ENCODE results near the gene DCN.

DNA sequence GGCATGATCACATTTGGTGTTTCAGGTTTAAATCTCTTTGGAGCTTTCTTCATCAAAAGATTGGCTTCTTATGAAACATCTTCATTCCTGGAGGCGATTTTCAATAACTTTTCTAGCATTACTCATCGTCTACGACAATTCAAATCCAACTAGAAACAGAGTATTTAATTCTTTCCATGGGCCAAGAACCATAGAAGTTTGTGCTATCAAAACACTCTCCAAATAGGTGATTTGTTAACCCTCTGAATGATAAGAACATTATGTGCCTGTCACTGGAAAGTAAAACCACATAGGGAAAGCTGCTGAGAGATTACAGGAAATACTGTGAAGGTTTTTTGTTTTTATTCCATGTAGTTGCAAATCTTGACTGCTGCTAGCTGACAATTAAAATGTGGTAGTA lies 6.9 kb upstream of the DCN start:
- TF ChIP-seq, protein P1, sequence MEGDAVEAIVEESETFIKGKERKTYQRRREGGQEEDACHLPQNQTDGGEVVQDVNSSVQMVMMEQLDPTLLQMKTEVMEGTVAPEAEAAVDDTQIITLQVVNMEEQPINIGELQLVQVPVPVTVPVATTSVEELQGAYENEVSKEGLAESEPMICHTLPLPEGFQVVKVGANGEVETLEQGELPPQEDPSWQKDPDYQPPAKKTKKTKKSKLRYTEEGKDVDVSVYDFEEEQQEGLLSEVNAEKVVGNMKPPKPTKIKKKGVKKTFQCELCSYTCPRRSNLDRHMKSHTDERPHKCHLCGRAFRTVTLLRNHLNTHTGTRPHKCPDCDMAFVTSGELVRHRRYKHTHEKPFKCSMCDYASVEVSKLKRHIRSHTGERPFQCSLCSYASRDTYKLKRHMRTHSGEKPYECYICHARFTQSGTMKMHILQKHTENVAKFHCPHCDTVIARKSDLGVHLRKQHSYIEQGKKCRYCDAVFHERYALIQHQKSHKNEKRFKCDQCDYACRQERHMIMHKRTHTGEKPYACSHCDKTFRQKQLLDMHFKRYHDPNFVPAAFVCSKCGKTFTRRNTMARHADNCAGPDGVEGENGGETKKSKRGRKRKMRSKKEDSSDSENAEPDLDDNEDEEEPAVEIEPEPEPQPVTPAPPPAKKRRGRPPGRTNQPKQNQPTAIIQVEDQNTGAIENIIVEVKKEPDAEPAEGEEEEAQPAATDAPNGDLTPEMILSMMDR (IDR thresholded peaks at IDR 0.05; ENCODE audit: low read depth, low read length, poor library complexity, severe bottlenecking), result no peak
- TF ChIP-seq EZH2phosphoT487 (IDR thresholded peaks at IDR 0.05; ENCODE audit: borderline replicate concordance, low read length), result no peak

All from DOHH2 (cell line).